HepG2 (cell line): ENCODE measurements around the gene CERT1. TPM values are rescaled to one million over a fixed set of nuclear protein-coding genes. Genes with fewer than 3 reads are reported as not detected.

Source experiments
- ADNP ChIP-seq: sonication (generic); formaldehyde crosslinking; IDR thresholded peaks from 2 replicates; pipeline ENCODE4 v1.4.0; 2020; ENCODE audit warnings: missing genetic modification reagents
- CBFB ChIP-seq: sonication (generic); formaldehyde crosslinking; IDR thresholded peaks from 2 replicates; pipeline ENCODE4 v1.4.0; 2020; ENCODE audit warnings: missing genetic modification reagents
- CBX2 ChIP-seq, 2 experiments: fragments of 200-600 bp in 1 of 2; sonication (generic); formaldehyde crosslinking in 1 of 2; IDR thresholded peaks; 2 replicates each; pipeline versions ENCODE4 v1.7.0 to v1.8.1; 2018 to 2022; ENCODE audit warnings: low read depth in 2 of 2, low read length in 1 of 2, mild to moderate bottlenecking in 1 of 2, missing genetic modification reagents in 1 of 2
- CTCF ChIP-seq: sonication (generic); formaldehyde crosslinking; IDR thresholded peaks from 2 replicates; pipeline ENCODE4 v1.5.0; 2020; ENCODE audit warnings: mild to moderate bottlenecking, missing genetic modification reagents, moderate library complexity
- GLI4 ChIP-seq: sonication (generic); formaldehyde crosslinking; IDR thresholded peaks from 2 replicates; pipeline ENCODE4 v1.5.1; 2020; ENCODE audit warnings: missing genetic modification reagents, mild to moderate bottlenecking, moderate library complexity, borderline replicate concordance
- KDM1A ChIP-seq: IDR thresholded peaks from 2 replicates; pipeline ENCODE4 v1.6.1; 2016; ENCODE audit warnings: missing compliant biosample characterization
- MYNN ChIP-seq: sonication (generic); formaldehyde crosslinking; IDR thresholded peaks from 2 replicates; pipeline ENCODE4 v1.4.0; 2020; ENCODE audit warnings: mild to moderate bottlenecking, low read depth, missing genetic modification reagents
- NFE2L1 ChIP-seq: sonication (generic); formaldehyde crosslinking; IDR thresholded peaks from 2 replicates; pipeline ENCODE4 v1.4.0; 2020; ENCODE audit warnings: missing genetic modification reagents, mild to moderate bottlenecking, borderline replicate concordance
- NFRKB ChIP-seq: fragments of 450-650 bp; IDR thresholded peaks from 2 replicates; pipeline ENCODE4 v1.6.1; 2017
- NR2F6 ChIP-seq, 2 experiments: IDR thresholded peaks; 2 replicates each; pipeline ENCODE4 v1.6.1; 2016; ENCODE audit warnings: antibody characterized with exemption in 1 of 2, mild to moderate bottlenecking in 1 of 2
- RXRB ChIP-seq: IDR thresholded peaks from 2 replicates; pipeline ENCODE4 v1.6.1; 2016; ENCODE audit warnings: borderline replicate concordance, missing genetic modification reagents, missing compliant biosample characterization
- SMYD3 ChIP-seq: sonication (generic); formaldehyde crosslinking; IDR thresholded peaks from 2 replicates; pipeline ENCODE4 v1.8.1; 2023; ENCODE audit warnings: mild to moderate bottlenecking, missing genetic modification reagents
- TFDP1 ChIP-seq: IDR thresholded peaks from 2 replicates; pipeline ENCODE4 v1.6.1; 2016; ENCODE audit warnings: missing compliant biosample characterization, missing genetic modification reagents, borderline replicate concordance
- U2AF2 ChIP-seq: fragments of 200-400 bp; formaldehyde crosslinking; IDR thresholded peaks from 2 replicates; pipeline ENCODE4 v1.6.1; 2017; ENCODE audit warnings: low read depth, mild to moderate bottlenecking, low read length
- ZFP62 ChIP-seq: sonication (generic); formaldehyde crosslinking; IDR thresholded peaks from 2 replicates; pipeline ENCODE4 v1.4.0; 2020; ENCODE audit warnings: missing genetic modification reagents
- ZNF10 ChIP-seq: sonication (generic); formaldehyde crosslinking; IDR thresholded peaks from 2 replicates; pipeline ENCODE4 v1.4.0; 2020; ENCODE audit warnings: mild to moderate bottlenecking, low read depth, missing genetic modification reagents, borderline replicate concordance
- ZNF510 ChIP-seq: sonication (generic); formaldehyde crosslinking; IDR thresholded peaks from 2 replicates; pipeline ENCODE4 v1.4.0; 2020; ENCODE audit warnings: low read depth, mild to moderate bottlenecking, missing genetic modification reagents
- ZNF597 ChIP-seq: sonication (generic); formaldehyde crosslinking; IDR thresholded peaks from 2 replicates; pipeline ENCODE4 v1.5.0; 2020; ENCODE audit warnings: missing genetic modification reagents
- ZNF703 ChIP-seq: sonication (generic); formaldehyde crosslinking; IDR thresholded peaks from 2 replicates; pipeline ENCODE4 v1.5.1; 2020; ENCODE audit warnings: missing genetic modification reagents, mild to moderate bottlenecking, moderate library complexity, borderline replicate concordance
- ZSCAN29 ChIP-seq: sonication (generic); formaldehyde crosslinking; conservative IDR thresholded peaks from 2 replicates; pipeline ENCODE4 v1.4.0; 2020; ENCODE audit warnings: mild to moderate bottlenecking, missing genetic modification reagents
- polyA plus RNA-seq, 8 experiments: library from polyadenylated mRNA; depleted of rRNA in 3 of 8; stranded (reverse) in 7 of 8; unstranded in 1 of 8; fragments of >200 nt; fragmentation: Illumina TruSeq in 4 of 8; extraction: Trizol in 4 of 8; gene quantifications; 2 replicates each; pipeline versions ENCODE4 v1.2.1 to v1.2.3, GENCODE V29; 2011 to 2016; ENCODE audit warnings: low read depth in 4 of 8, missing spikeins in 1 of 8, mixed read lengths in 1 of 8; ENCODE audit not compliant: insufficient read depth in 1 of 8
- total RNA-seq, 5 experiments: library from RNA; depleted of rRNA; stranded (reverse); fragments of >200 nt; fragmentation: Illumina TruSeq; extraction: Trizol; gene quantifications; 2 replicates each; pipeline ENCODE4 v1.2.3, GENCODE V29; 2016; ENCODE audit warnings: low read depth in 1 of 5
- TF ChIP-seq, protein P1 (sequence below): sonication (generic); formaldehyde crosslinking; IDR thresholded peaks from 2 replicates; pipeline ENCODE4 v1.8.1; 2022; ENCODE audit warnings: low read depth, mild to moderate bottlenecking, missing genetic modification reagents

Gene CERT1
- total and polyA plus RNA-seq, 2 of the 13 experiments (the other 11 are each of a cell fraction or from before 2014, with no cell fraction given): 8.2 to 12.7 TPM

DNA sequence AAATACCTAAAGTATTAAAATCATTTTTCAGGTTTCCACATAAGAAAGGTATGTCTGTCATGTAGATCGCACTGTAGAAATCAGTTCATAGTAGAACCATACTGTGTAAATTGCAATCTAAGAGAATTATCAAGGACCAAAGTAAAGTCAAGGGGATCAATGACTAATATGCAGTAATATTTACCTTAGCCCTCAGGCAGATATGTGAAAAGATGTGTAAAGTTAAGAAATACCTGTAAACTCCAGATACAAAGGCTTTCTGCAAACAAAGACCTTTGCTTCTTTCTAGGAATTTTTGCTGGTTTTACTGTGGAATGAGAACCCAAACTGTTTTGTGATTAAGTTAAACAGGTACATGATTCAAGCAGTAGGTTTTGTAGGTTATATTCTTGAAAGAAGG lies 11.8 kb upstream of the CERT1 start (continued):
- TF ChIP-seq CBFB (CRISPR knock-in tag) (no peak), ZNF703 (CRISPR knock-in tag) (no peak), ZNF510 (CRISPR knock-in tag) (no peak), GLI4 (CRISPR knock-in tag) (no peak), ZSCAN29 (no peak), NFRKB (no peak), ZFP62 (CRISPR knock-in tag) (no peak), NFE2L1 (no peak), ZNF597 (CRISPR knock-in tag) (no peak), SMYD3 (CRISPR knock-in tag) (no peak), KDM1A (CRISPR knock-in tag) (peak; percentile 57; the same call in 1 of the 2 replicates), ZNF10 (CRISPR knock-in tag) (no peak), TFDP1 (no peak), RXRB (peak; percentile 37; the same call in 1 of the 2 replicates), MYNN (CRISPR knock-in tag) (no peak), NR2F6 (IDR thresholded peaks at IDR 0.05) (peak; percentile 59), NR2F6 (CRISPR knock-in tag; IDR thresholded peaks at IDR 0.05) (no peak), CTCF (no peak), U2AF2 (no peak), ADNP (CRISPR knock-in tag) (no peak), CBX2 (IDR thresholded peaks at IDR 0.05; ENCODE audit: low read depth, low read length) (no peak), CBX2 (CRISPR knock-in tag; IDR thresholded peaks at IDR 0.05; ENCODE audit: low read depth) (no peak)
- TF ChIP-seq, protein P1, sequence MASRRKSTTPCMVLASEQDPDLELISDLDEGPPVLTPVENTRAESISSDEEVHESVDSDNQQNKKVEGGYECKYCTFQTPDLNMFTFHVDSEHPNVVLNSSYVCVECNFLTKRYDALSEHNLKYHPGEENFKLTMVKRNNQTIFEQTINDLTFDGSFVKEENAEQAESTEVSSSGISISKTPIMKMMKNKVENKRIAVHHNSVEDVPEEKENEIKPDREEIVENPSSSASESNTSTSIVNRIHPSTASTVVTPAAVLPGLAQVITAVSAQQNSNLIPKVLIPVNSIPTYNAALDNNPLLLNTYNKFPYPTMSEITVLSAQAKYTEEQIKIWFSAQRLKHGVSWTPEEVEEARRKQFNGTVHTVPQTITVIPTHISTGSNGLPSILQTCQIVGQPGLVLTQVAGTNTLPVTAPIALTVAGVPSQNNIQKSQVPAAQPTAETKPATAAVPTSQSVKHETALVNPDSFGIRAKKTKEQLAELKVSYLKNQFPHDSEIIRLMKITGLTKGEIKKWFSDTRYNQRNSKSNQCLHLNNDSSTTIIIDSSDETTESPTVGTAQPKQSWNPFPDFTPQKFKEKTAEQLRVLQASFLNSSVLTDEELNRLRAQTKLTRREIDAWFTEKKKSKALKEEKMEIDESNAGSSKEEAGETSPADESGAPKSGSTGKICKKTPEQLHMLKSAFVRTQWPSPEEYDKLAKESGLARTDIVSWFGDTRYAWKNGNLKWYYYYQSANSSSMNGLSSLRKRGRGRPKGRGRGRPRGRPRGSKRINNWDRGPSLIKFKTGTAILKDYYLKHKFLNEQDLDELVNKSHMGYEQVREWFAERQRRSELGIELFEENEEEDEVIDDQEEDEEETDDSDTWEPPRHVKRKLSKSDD (CRISPR knock-in tag): no peak
